Panc1 (cell line): ENCODE data around the gene AK4. TPM values are rescaled to one million over a fixed set of nuclear protein-coding genes. Genes with fewer than 3 reads are reported as not detected.

Experiments
- ATAC-seq: fragments of 200-7000 bp; cut with Tn5 transposase; 2 replicates; pipeline ENCODE4 v1.9.1; 2020; ENCODE audit warnings: mild to moderate bottlenecking, moderate library complexity
- BruUV-seq: library from RNA; stranded (reverse); fragments of 400-500 nt; replicated peaks from 2 replicates; lab custom pipeline; 2021; lab: Mats Ljungman, UMichigan
- CTCF ChIA-PET: fragments of 300-600 bp; sonication (Branson Sonifier 250); formaldehyde crosslinking; loops from one replicate; lab custom pipeline; 2022; ENCODE audit warnings: antibody characterized with exemption; lab: Charles Lee
- POLR2A ChIA-PET: fragments of 300-600 bp; sonication (Branson Sonifier 250); formaldehyde crosslinking; loops from one replicate; lab custom pipeline; 2022; ENCODE audit warnings: antibody characterized with exemption; lab: Charles Lee
- DNase-seq: peaks from one replicate; pipeline ENCODE4 v3.0.0-alpha.2; 2010; ENCODE audit warnings: low read depth, low spot score
- H3K27ac ChIP-seq: 2 replicates; pipeline ENCODE4 v1.5.1; 2011; ENCODE audit warnings: mild to moderate bottlenecking, low read length, inconsistent platforms
- H3K27me3 ChIP-seq: fragments of 200-500 bp; sonication (Bioruptor generic); 2 replicates; pipeline ENCODE4 v1.6.0; 2014; ENCODE audit warnings: low read length, inconsistent platforms; ENCODE audit not compliant: control insufficient read depth, insufficient read depth
- H3K36me3 ChIP-seq: fragments of 200-500 bp; sonication (Bioruptor generic); 2 replicates; pipeline ENCODE4 v1.5.1; 2014; ENCODE audit warnings: inconsistent platforms, mild to moderate bottlenecking, low read length, moderate library complexity; ENCODE audit not compliant: control insufficient read depth, insufficient read depth
- H3K4me1 ChIP-seq: 2 replicates; pipeline ENCODE4 v1.5.1; 2011; ENCODE audit warnings: inconsistent platforms, mild to moderate bottlenecking, low read length, moderate library complexity; ENCODE audit not compliant: control insufficient read depth, insufficient read depth
- H3K4me3 ChIP-seq, 2 experiments: 2 replicates each; pipeline ENCODE4 v1.5.1; 2011 to 2012; ENCODE audit warnings: low read depth in 2 of 2, low read length in 2 of 2, mild to moderate bottlenecking in 2 of 2, inconsistent platforms in 1 of 2, moderate library complexity in 1 of 2
- H3K9me3 ChIP-seq: fragments of 200-500 bp; sonication (Bioruptor generic); 2 replicates; pipeline ENCODE4 v1.5.1; 2014; ENCODE audit warnings: low read depth, mild to moderate bottlenecking, inconsistent platforms, low read length, moderate library complexity; ENCODE audit not compliant: control insufficient read depth, insufficient read depth
- CTCF ChIP-seq: fragments of 450-650 bp; IDR thresholded peaks from 2 replicates; pipeline ENCODE4 v1.5.1; 2017; ENCODE audit warnings: mild to moderate bottlenecking
- POLR2AphosphoS5 ChIP-seq: IDR thresholded peaks from 2 replicates; pipeline ENCODE4 v1.6.1; 2012; ENCODE audit warnings: mild to moderate bottlenecking, low read depth, low read length, moderate library complexity
- REST ChIP-seq, 2 experiments: IDR thresholded peaks; 2 replicates each; pipeline ENCODE4 v1.6.1; 2011 to 2012; ENCODE audit warnings: low read depth in 2 of 2, control low read depth in 1 of 2, low read length in 1 of 2, mild to moderate bottlenecking in 1 of 2, moderate library complexity in 1 of 2; ENCODE audit not compliant: insufficient read depth in 1 of 2
- SIN3A ChIP-seq: IDR thresholded peaks from 2 replicates; pipeline ENCODE4 v1.6.1; 2012; ENCODE audit warnings: low read depth, mild to moderate bottlenecking, low read length, moderate library complexity, borderline replicate concordance; ENCODE audit not compliant: insufficient read depth
- TCF7L2 ChIP-seq: IDR thresholded peaks from 2 replicates; pipeline ENCODE4 v1.6.1; 2011; ENCODE audit warnings: mild to moderate bottlenecking, low read depth, low read length, inconsistent platforms
- in situ Hi-C: cut with HindIII; loops from 2 replicates; pipeline ENCODE4 v1.10.0; 2016; ENCODE audit warnings: low sequenced_read_pairs, low pct_unique_long_range_greater_than_20kb
- intact Hi-C: fragments of 100-400 bp; cut with micrococcal nuclease; formaldehyde crosslinking; loops from one replicate; pipeline ENCODE4 v1.10.0; 2022; ENCODE audit not compliant: unreplicated experiment
- total RNA-seq: library from RNA; stranded (reverse); gene quantifications from one replicate; pipeline ENCODE4 v1.2.1, GENCODE V29; 2021; ENCODE audit not compliant: unreplicated experiment

AK4 gene
- total RNA-seq, 1 experiment from 2014 or later: 26.8 TPM

DNA sequence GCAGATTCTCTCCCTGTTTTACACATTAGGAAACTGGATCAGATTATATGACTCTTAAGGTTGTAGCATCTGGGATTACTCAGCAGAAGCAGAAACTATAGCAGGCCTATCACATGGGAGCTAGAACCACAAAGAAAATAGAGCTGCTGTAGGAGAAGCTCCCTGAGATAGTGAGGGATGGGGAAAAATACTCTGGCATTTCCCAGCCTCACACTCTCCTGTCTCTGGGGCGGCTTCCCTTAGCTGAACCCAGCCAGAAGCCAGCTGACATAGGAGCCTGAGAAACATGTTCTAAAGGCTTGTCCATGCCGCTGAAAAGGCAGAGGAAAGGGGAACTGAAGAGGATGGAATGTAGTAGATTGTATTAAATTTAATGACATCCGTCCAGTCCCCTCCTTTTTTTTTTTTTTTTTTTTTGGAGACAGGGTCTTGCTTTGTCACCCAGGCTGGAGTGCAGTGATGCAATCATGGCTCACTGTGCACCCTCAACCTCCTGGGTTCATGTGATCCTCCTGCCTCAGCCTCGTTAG is 84.5 kb downstream of the AK4 start:
- Histone ChIP-seq H3K9me3 (peaks cover 4% of the 10 kb centered on the region; the same call in 1 of the 2 replicates), H3K4me1 (no peaks in the 10 kb centered on the region), H3K27ac (no peak overlapping the region), H3K36me3 (no peaks in the 10 kb centered on the region), H3K4me3 (no peak overlapping the region), H3K27me3 (no peaks in the 10 kb centered on the region)
- TF ChIP-seq POLR2AphosphoS5 (no peak), REST (IDR thresholded peaks at IDR 0.05; ENCODE audit: insufficient read depth in 1 of 2, low read depth in 2 of 2, low read length in 1 of 2) (no peak), CTCF (no peak), SIN3A (no peak), TCF7L2 (no peak)
- DNase-seq (no peak), ATAC-seq (no peak)
- in situ Hi-C loops: no loop called here
- intact Hi-C loops: loop anchor here (10.0 kb wide), 1 partner anchor 192 kb away; the partner anchor contains the start of genes LEPR and LEPROT
- BruUV-seq: no TSS peak
- CTCF ChIA-PET: no interaction called here
- POLR2A ChIA-PET: no interaction called here

GRCh38 chr1:65233782-65234181 is 85.8 kb downstream of the AK4 start:
- TF ChIP-seq SIN3A: no peak
- TF ChIP-seq POLR2AphosphoS5: no peak
- Histone ChIP-seq H3K36me3 (no peaks in the 10 kb centered on the region), H3K27ac (no peak overlapping the region), H3K27me3 (no peaks in the 10 kb centered on the region), H3K4me1 (no peaks in the 10 kb centered on the region), H3K9me3 (peaks cover 4% of the 10 kb centered on the region; the same call in 1 of the 2 replicates), H3K4me3 (no peak overlapping the region)
- no peak for ATAC-seq
- in situ Hi-C loops (no loop called here), intact Hi-C loops (loop anchor here (10.0 kb wide), 1 partner anchor 191 kb away; the partner anchor contains the start of genes LEPR and LEPROT)
- ChIA-PET CTCF (no interaction called here), POLR2A (no interaction called here)
- DNase-seq: no peak
- no TSS peak for BruUV-seq
